ENCODE data around the gene PCBP3.
"Not testable (repeated sequence)": the region's sequence is repeated elsewhere in the genome, so short reads cannot be mapped to it uniquely, and the experiment has no call there.

Gene PCBP3

GRCh38 chr21:45792682-45793383 is 149.3 kb downstream of the PCBP3 start:
- DNase-seq = no peak

DNA sequence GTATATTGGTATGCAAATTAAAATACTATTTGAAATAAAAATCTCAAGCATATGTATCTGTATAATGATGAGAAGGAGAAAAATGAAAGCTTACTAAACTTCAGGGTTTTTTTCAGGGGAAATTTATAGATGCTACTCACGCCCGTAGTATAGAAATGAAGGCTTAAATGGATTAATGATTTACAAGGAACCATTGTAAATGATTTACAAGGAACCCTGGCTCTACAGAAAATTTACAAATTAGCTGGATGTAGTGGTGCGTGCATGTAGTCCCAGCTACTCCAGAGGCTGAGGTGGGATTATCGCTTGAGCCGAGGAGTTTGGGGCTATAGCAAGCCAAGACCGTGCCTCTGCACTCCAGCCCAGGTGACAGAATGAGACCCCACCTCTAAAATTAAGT is 150.5 kb downstream of the PCBP3 start:
- no peak for DNase-seq

- no peak for DNase-seq
Observed at GRCh38 chr21:45796003-45796402, 152.5 kb downstream of the PCBP3 start.

DNA sequence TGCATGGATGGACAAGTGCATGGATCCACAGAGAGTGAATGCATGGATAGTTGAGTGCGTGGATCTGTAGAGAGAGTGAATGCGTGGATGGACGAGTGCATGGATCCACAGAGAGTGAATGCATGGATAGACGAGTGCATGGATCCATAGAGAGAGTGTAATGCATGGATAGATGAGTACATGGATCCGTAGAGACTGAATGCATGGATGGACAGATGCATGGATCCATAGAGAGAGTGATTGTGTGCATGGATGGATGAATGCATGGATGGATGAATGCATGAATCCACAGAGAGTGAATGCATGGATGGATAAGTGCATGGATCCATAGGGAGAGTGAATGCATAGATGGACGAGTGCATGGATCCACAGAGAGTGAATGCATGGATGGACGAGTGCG is 153.8 kb downstream of the PCBP3 start:
- DNase-seq = no peak

DNA sequence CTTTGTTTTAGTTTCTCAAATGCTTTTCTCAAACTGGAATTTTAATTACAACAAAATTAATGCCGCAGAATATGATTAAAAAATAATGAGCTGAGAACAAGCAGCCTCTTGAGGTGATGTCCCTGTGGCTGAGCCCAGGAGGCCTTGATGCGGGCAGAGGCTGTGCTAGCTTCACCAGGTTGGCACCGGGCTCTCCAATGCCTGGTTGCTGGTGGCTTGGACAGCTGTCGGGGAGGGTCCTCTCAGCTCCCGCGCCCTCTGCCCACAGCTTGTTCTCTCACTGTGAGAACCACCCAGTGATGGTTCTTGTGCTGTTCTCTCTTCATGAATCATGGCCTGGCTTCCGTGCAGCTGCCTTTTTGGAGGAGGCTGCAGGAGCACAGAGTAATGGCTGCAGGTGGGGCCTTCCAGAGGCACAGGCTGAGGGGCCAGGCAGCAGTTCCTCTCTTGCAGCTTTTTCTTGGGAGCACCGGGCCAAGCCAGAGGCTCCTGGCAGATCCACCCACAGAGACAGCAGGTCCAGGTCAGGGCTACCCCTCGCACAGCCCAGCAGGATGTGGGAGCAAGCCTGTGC is 156.3 kb downstream of the PCBP3 start:
- DNase-seq = no peak

DNA sequence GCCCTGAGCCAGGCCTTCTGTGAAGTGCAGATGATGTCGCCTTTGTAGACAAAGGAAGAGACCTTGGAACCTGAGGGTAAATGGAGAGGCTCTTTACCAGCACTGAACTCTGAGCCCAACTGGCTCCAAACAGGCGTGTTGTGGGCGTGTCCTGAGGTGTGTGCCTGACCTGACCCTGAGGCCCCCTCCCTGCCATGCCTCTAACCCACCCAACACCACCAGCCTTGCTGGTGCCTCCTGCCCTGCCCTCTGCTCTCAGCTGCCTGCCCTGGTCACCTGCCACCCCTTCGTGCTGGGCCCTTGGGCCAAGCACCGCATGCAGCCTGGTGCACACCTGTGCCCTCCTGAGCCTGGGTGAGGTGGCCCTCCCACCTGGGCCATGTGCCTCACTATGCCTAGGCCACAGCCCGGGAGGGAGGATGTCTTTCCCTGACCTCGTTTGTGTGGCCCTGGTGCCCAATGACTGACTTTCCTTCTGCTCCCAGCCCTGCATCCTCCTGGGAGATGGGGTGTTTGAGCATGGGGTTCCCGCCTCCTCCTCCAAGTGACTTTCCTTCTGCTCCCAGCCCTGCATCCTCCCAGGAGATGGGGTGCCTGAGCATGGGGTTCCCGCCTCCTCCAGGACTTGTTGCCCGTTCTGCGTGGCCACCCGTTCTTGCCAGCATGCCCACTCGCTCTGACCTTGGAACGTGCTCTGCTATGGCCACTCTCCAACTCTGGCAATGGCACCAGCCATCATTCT is 157.0 kb downstream of the PCBP3 start:
- no peak for DNase-seq

GRCh38 chr21:45801129-45801964 is 157.8 kb downstream of the PCBP3 start:
- no peak for DNase-seq

GRCh38 chr21:45801989-45802388 is 158.5 kb downstream of the PCBP3 start:
- no peak for DNase-seq

- no peak for DNase-seq
Observed at GRCh38 chr21:45802425-45802824, 158.9 kb downstream of the PCBP3 start.

DNA sequence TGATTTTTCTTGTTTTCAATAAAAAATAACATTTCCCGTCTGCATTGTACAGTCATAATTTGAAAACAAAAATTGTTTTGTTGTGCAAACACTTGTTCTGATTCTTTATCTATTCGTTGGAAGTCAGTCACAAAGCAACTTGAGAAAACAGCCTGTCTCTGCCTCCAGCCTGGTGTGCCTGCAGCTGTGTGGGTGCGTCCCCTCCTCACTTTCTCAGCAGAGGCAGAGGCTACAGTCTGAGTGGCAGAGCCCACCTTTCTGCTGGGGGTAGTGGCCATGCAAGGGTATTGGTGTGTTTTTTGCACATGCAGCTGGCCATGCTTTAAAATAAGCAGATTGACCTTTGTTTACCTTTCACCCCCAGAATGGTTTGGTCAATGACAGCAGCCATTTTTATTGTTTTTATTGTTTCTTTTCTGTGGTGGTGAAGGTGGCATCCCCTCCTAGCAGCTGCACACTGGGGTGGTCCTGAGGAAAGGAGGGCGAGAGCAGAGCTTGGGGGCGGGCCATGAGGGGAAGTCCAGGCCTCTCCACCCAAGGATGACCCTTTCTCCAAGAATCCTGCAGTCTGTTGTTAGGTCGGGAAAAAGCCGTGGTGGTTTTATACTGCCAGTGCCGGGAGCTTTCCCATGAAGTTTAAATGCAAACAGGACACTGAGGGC is 159.6 kb downstream of the PCBP3 start:
- DNase-seq = no peak

DNA sequence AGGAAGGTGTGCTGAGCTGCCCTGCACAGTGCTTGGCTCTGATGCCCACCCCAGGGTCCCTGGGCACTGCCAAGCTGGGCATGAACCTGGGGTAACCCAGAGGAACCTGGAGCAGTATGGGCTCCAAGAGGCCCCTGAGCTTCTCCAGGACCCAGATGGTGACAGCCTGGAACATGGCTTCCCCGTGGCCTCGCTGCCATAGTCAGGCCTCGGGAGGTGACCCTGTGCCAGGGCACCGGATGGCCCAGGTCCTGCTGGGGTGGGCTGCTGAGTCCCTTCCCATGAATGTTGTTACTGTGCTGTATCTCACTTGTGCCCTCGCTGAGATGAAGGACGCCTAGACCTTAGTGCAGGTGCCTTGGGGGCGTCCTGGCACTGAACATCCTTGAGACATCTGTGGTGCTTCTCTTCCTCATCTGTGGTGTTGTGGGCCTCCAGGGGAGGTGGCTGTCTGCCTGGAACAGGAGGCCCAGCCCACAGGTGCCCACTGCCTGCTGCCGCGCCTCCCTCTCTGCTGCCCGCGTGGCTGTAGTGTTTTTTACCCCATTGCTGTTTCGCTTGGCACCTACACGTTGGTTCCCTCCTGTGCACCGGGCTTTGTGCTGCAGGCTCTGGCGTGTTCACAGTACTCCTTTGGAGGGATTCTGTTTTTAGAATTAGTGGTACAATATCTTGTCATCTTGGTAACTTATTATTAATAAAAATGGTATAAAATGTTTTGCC is 160.3 kb downstream of the PCBP3 start:
- DNase-seq = no peak

DNA sequence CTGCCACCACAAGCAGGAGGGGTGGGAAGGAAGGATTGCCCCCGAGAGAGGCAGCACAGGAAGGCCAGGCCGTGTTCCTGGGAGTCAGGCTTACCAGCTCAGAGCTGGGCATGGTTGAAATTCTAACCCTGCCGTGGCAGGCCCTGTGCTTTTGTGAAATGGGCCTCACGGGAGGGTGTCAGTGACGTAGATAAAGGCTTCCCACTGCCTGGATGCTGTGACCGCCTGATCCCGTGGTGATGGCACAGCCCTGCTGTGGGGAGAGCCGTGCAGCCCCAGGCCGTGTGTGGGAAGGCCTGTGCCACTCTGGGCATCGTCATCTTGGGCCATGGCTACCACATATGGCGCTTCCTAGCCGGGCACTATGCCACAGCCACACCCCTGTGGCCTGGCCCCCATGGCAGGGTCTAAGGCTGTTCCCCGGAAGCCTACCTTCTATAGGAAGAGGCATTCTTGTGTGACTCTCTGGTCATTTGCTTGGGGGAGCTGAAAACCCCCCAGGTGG is 161.3 kb downstream of the PCBP3 start:
- DNase-seq = no peak

- no peak for DNase-seq
Observed at GRCh38 chr21:45805321-45805720, 161.8 kb downstream of the PCBP3 start.

GRCh38 chr21:45806042-45806441 is 162.5 kb downstream of the PCBP3 start:
- DNase-seq = no peak

- DNase-seq = not testable (repeated sequence)
Observed at GRCh38 chr21:45808663-45809062, 165.1 kb downstream of the PCBP3 start.

GRCh38 chr21:45809421-45809820 is 165.9 kb downstream of the PCBP3 start:
- no peak for DNase-seq

DNA sequence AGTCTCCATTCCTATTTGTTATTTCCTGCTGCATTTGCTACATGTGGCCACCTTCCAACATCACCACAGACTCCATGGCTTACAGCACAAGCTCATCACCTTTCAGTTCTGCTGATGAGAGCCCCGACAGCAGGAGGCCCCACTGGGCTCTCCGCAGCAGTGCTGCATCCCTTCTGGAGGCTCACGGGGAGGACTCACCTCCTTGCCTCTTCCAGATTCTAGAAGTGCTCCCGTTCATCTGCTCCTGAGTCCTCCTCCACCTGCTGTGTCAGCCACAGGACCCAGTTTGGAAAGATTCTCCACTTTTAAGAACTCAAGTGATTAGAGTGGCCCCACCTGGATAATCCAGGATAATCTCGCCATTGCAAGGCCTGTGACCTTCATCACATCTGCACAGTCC is 167.6 kb downstream of the PCBP3 start:
- DNase-seq = no peak

DNA sequence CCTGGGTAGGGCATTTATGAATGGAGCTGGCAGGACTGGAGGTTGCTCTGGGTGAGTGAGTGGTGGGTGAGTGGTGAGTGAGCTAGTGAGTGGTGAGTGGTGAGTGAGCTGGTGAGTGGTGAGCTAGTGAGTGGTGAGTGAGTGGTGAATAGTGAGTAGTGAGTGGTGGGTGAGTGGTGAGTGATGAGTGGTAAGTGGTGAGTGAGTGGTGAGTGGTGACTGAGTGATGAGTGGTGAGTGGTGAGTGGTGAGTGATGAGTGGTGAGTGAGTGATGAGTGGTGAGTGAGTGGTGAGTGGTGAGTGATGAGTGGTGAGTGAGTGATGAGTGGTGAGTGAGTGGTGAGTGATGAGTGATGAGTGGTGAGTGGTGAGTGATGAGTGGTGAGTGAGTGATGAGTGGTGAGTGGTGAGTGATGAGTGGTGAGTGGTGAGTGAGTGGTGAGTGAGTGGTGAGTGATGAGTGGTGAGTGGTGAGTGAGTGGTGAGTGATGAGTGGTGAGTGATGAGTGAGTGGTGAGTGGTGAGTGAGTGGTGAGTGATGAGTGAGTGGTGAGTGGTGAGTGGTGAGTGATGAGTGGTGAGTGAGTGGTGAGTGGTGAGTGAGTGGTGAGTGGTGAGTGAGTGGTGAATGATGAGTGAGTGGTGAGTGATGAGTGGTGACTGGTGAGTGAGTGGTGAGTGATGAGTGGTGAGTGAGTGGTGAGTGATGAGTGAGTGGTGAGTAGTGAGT is 170.8 kb downstream of the PCBP3 start:
- DNase-seq = not testable (repeated sequence)

- DNase-seq = not testable (repeated sequence)
Observed at GRCh38 chr21:45815781-45816180, 172.3 kb downstream of the PCBP3 start.

DNA sequence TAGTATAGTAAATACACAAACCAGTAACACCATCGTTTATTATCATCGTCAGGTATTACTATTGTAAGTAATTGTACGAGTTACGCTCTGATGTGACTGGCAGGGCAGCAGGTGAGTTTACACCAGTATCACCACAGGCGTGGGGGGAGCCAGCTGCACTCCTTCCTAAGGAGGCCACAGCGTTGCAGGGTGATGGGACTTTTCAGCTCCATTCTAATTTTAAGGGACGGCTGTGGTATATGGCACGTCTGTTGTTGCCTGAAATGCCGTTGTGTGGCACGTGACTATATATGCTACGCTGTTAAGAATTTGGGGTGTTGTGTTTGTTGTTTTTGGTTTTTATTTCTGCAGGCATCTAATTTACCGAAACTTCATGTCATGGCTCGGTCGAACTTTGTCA is 173.3 kb downstream of the PCBP3 start:
- DNase-seq = no peak

DNA sequence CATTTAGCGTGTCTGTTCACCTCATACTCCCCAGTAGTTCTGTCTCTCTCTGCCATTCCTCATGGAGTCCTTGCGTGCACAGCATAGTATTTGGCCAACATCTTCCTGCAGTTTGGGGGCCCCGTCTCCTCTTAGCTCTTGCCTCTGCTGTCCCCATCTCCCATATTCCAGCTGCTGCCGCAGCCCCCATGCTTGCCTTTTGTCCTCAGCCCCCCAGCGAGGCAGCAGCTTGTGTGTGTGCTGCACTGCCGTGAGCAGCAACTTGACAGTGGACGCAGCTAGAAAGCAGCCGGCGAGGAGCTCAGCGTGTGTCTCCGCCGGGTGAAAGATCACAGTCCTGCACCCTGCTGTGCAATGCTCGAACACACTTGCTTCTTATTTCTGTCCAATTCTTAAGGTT is 173.8 kb downstream of the PCBP3 start:
- no peak for DNase-seq
